ENCODE results near the gene KCNJ6.

Gene KCNJ6

DNA sequence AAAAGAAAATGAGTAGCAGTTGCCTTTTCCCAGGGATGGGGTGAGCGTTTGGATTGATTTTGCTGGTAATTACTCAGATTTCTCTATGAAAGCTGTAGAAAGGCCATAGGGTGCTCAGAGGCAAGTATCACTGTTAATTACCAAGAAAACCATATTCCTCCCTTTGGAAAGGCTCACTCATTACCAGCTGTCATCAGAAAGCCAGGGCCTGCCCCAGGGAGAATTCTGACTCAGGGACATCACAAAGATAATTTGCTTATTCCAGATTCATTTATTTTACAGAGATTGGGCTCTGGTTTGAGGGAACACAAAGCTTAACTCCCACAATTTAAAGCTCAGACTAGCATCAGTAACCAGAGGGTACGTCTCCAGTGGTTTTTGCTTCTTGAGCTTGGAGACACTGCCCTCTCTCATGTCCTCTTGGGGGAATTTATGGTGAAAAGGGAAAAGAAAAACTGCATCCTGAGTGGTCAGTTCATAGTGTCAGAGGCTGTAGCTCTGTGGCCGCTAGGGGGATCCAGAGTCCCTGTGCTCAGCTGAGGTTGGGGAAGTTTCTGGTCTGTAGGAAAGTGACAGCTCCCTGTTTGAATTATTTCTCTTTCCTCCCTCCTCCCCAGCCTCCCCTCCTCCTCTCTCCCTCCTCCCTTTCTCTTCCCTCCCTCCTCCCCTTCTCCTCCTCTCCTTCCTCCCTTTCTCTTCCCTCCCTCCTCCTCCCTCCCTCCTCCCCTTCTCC lies 204.3 kb downstream of the KCNJ6 start:
- peak; percentile 48 to 59 for DNase-seq

GRCh38 chr21:37711286-37711829 lies 204.9 kb downstream of the KCNJ6 start:
- no peak for DNase-seq

- no peak for DNase-seq
Observed at GRCh38 chr21:37710546-37711285, 205.5 kb downstream of the KCNJ6 start.

DNA sequence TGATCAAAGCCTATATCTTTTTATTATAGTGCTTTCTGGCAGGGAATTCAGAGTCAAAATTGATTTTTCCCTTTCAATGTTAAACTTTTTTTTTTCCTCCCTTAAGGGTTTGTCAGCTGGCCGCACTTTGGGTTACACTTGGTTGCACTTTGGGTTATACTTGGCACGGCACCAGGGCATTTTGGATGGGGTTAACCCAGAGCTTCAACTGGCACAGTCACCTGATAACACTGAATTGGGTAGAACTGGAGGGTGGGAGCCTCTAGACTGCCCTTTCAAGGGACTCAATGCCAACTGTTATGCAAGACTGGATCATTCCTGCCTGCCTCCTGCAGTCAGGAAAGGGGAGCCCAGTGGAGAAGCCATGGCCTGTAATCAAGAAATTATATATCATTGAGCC lies 211.5 kb downstream of the KCNJ6 start:
- no peak for DNase-seq

GRCh38 chr21:37702241-37702640 lies 214.0 kb downstream of the KCNJ6 start:
- no peak for DNase-seq

GRCh38 chr21:37700641-37701202 lies 215.5 kb downstream of the KCNJ6 start:
- no peak for DNase-seq

DNA sequence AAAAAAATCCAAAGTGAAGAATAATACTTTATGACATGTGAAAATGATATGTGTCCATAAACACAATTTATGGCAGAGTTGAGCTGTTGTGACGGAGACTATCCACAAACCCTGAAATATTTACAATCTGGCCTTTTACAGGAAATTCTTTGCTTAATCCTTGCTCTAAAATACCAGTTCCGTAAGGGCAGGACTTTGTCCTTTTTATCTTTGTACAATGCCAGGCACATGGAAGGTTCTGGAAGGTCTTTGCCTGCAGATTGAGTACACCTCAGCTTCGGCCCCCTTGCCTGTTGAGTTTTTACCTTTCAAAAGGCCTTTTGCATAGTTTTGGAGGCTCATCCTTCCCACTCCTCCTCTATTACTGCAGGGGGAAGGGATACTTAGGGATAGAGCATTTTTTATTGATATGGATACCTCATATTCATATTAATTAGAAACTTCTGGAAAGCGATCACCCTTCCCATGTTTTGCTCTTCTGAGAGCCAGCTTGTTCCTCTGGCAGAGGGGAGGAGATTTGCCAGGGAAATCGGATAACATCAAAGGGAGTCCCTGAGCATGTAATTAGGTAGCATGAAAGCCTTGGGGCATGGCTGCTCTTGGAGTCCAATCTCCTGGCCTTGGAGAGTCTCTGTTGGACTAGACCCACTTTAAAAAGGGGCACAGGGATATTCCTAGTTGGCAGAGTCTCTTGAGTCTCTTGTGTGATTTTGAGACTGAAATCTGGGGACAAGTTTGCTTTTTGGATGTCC lies 217.1 kb downstream of the KCNJ6 start:
- no peak for DNase-seq

GRCh38 chr21:37696936-37697335 lies 219.3 kb downstream of the KCNJ6 start:
- DNase-seq, result no peak

GRCh38 chr21:37695111-37695510 lies 221.1 kb downstream of the KCNJ6 start:
- no peak for DNase-seq

DNA sequence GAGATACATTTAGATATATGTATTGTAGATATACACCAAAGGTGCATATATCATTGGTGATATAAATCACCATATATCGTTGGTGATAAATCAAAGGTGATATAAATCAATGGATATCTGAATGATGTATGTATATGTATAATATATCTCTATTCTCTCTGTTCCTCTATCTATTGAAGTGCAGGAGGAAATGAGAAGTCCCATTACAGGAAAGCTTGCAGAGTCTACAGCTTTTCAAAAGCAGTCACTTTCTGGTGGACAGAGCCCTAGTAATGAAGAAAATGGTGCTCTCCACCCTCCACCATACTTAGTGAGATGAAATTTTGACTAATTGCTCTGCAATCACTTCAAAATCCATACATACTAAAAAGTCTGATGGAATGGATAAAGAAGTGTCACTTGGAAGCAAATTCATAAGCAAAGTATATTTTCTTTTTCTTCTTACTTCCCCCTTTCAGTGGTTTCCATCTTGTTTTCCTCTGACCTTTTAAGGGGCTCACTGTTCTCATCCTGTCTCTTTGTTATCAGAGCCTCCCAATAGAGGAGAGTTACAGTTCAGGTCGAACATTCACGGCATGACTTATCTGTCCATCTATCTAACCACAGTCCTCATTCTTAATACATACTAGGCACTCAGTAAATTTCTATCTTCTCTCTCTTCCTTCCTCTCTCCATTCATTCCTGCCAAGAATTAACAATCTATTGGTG lies 227.2 kb downstream of the KCNJ6 start:
- DNase-seq, result no peak

GRCh38 chr21:37686991-37687810 lies 229.1 kb downstream of the KCNJ6 start:
- no peak for DNase-seq

- no peak for DNase-seq
Observed at GRCh38 chr21:37684547-37684946, 231.7 kb downstream of the KCNJ6 start.

DNA sequence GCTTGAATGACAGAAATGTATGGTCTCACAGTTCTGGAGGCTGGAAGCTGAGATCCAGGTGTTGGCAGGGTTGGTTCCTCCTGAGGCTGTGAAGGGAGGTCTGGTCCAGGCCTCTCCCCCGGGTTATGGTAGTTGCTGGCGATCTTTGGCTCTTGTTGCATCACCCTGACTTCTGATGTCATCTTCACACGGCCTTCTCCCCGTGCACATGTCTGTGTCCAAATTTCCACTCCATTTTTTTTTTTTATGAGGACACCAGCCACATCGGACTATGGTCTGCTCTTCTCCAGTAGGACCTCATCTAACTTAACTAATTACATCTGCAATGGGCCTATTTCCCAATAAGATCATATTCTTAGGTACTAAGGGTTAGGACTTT lies 232.2 kb downstream of the KCNJ6 start:
- DNase-seq, result no peak

GRCh38 chr21:37683396-37684114 lies 232.7 kb downstream of the KCNJ6 start:
- no peak for DNase-seq

GRCh38 chr21:37682966-37683365 lies 233.3 kb downstream of the KCNJ6 start:
- no peak for DNase-seq

DNA sequence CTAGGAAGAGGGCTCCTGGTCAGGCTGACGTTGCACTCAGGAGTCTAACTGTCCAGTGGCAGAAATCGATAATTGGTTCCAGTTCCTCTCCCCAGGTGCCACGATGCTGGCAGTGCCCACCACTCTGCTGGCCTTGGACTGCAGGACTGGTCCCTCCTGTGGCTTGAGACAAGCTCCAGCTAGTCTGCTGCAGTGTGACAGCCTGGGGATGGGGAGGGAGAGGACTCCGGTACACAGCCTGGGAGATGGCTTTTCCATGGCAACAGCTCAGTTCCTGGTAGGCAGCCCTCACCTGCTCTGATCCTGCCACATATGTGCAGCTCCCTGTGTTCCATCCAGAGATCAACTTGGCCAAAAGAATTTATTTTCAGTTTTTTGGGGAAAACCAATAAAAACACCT lies 239.3 kb downstream of the KCNJ6 start:
- no peak for DNase-seq

GRCh38 chr21:37675202-37675801 lies 241.0 kb downstream of the KCNJ6 start:
- peak; percentile 69 to 70 for DNase-seq

DNA sequence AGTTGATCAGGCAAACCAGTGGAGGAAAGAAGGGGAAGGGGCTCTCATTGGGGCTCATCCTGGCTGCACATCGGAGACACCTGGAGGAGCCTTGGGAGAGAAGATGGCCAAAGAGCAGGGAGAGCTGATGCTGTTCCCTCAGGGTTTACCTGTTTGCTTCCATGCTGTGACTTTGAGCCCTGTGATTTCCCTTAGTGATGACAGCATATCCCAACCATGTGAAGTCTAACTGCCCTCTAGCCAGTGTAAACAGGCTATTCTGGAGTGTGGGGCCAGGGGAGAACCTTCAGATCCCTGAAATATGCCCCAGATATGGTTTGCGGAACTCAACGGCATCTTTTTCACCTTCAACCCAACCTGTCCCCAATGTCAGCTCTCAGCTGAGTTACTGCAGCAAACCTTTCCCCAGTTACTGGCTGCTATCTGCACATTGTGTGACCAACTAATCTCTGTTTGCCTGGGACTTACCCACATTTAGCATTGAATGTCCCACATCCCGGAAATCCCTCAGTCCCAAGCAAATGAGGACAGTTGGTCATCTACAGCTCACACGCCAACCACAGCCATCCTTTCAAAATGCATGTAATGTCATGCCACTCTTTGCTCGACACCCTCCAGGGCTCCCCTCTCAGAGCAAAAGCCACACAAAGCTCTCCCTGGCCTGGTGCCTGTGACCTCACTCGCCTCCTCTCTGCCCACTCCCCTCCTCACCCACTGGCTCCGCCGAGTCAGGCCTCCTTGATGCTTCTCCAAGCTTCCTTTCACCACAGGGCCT lies 242.3 kb downstream of the KCNJ6 start:
- DNase-seq, result no peak

DNA sequence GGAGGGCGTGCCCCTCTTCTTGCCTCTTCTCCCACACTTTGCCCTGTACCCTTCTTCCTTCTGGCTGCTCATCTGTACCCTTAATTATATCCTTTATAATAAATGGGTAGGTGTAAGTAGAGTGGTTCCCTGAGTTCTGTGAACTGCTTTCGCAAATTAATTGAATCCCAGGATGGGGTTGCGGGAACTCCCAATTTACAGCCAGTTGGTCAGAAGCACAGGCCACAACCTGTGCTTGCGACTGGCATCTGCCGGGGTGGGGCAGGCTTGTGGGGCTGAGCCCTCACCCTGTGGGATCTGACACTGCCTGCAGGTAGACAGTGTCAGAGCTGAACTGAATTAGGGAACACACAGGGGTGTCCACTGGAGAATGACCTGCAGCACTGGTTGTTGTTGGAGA lies 244.9 kb downstream of the KCNJ6 start:
- DNase-seq, result no peak

- DNase-seq, result no peak
Observed at GRCh38 chr21:37670883-37671282, 245.4 kb downstream of the KCNJ6 start.

Data from activated CD4-positive, alpha-beta T cell treated with anti-CD3 and anti-CD28 coated beads, Interleukin-2, amount 50 U/mL, for 48 hours (primary cell).